Head of caudate nucleus (tissue), 42 donors: ENCODE data around the gene CNN2.
"Not testable (repeated sequence)": the region's sequence is repeated elsewhere in the genome, so short reads cannot be mapped to it uniquely, and the experiment has no call there.

Source experiments
- DNase-seq, 42 donors: peaks; one replicate each; pipeline versions ENCODE4 v3.0.0 to v3.0.0-alpha.2; 2020 to 2021; ENCODE audit warnings: mixed read lengths in 7 of 42
- intact Hi-C: fragments of 100-400 bp; cut with DNase I; formaldehyde crosslinking; loops from one replicate; pipeline ENCODE4 v1.15.0; 2022

Gene CNN2

DNA sequence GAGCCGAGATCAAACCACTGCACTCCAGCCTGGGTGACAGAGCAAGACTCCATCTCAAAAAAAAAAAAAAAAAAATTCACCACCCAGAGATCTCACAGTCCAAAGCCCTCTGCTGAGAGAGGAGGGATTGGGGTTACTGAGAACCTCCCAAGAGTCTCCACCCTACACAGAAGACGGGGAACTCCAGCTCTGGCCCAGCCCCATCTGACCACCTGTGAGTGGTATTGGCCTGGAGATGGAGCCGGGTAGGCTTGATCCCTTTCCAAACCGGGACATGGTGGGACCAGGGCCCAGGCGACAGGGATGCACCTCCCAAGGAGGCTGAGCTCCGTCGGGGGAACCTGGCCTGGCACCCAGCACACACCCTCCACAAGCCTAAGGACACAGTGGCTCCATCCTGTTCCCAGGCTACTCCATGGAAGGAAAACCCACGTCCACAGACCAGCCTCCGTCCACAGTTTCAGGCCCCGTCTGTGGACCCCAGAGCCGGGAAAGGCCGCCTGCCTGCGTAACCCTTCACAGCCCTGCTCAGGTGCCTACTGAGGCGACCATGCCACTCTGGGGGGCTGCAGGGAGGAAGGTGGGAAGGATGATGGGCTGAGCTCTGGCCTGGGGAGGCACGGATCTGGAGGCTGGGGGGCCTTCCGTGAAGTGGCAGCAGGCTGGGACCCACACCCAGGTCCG, 7.3 kb upstream of the CNN2 start:
- no peak for DNase-seq
- intact Hi-C loops, result loop anchor here (10.0 kb wide), 1 partner anchor 166 kb away; no protein-coding TSS in a partner anchor

DNA sequence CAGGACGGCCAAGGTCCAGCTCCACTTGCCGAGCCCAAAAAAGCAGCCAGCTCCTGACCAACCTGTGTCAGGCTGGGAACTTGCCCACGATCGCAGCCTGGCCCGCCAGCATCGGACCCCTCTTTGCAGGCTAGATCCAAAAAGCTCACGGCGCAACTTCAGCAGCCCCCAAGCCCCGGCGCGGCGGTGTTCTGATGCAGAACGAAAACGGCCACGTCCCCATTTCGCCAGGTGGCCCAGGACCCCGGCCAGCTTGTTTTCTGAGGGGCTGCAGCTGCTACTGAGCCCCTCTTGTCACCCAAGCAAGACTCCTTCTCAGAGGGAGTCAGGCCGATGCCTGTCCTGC, 6.8 kb upstream of the CNN2 start:
- intact Hi-C loops, result loop anchor here (10.0 kb wide), 1 partner anchor 165 kb away; no protein-coding TSS in a partner anchor
- no peak for DNase-seq

DNA sequence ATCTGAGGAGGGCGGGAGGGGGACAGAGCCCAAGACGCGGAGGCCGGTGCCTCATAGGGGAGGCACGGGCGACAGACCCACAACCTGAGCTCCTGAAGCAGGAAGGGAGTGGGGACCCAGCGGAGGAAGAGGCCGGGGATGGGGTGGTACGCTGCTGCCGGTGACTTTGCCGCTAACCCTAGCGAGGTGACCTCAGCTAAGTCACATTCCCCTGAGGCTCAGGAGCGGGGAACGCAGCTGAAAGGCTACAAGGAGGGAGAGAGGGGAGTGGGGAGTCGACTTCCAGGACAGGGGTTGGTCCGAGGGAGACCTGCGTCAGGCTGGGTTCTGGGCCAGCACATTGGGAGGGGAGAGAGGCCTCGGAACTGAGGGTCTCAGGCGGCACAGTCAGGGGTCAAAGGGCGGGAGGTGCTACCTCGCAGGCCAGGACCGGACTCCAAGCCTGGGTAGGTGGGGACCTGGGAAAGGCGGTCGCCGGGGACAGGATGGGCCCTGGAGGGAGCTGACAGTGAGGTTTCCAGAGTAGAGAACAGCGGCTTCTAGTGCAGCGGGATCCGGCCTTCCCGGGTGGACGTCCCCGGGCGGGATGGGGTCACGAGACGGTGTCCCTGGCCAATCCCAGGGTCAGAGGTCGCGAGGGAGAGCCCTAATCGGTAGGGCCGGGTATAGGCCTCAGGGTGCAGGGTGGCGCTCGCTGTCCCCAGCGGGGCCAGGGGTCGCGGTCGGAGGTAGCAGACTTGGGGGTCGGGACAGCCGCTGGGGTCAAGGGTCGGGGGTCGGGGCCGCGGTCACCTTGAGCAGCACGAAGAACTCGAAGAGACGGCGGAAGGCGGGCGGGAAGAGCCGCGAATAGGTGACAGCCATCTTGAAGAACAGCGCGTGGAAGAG, 6.2 kb upstream of the CNN2 start:
- intact Hi-C loops, result loop anchor here (10.0 kb wide), 1 partner anchor 165 kb away; no protein-coding TSS in a partner anchor
- peak in 12 of 42 donors; percentile 12 to 57 (median 34) for DNase-seq

DNA sequence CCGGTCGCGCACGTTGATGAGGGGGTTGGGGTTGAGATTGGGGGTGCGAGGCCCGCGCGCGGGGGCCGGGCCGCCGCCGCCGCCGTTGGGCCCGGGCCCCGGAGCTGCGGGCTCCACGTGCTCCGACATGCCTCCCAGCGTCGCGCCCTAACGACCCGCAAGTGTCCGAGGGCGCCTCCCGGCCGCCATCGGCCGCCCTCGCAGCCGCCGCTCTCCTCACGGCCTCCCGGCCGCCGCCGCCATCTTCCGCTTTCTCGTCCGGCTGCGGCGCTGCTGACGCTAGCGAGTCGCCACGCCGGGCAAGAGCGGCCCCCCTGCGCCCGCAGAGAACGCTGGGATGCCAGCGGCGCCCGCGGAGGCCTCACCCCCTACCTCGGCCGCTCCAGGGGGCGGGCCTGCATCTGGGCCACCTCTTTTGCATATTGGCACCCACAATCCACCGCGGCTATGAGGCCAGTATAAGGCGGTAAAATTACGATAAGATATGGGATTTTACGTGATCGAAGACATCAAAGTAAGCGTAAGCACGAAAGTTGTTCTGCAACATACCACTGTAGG, 5.5 kb upstream of the CNN2 start, which contains the start of gene TMEM259:
Gene TMEM259, minus strand, starts transcription at position 256 of the 558 bp plus-strand sequence. Its CDS starts 127 bp downstream, at position 129.
- intact Hi-C loops, result loop anchor here (1.0 kb wide), 1 partner anchor 37 kb away; the partner anchor contains the start of gene WDR18
- DNase-seq, result peak; percentile 96 to 99 (median 98)

DNA sequence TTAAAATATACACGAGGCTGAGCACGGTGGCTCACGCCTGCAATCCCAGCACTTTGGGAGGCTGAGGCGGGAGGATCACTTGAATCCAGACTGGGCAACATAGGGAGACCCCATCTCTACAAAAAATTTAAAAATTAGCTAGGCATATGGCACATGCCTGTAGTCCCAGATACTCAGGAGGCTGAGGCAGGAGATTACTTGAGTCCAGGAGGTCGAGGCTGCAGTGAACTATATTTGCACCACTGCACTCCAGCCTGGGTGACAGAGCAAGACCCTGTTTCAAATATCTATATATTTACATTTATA, 2.6 kb upstream of the CNN2 start:
- DNase-seq, intact Hi-C loops: not testable (repeated sequence)

DNA sequence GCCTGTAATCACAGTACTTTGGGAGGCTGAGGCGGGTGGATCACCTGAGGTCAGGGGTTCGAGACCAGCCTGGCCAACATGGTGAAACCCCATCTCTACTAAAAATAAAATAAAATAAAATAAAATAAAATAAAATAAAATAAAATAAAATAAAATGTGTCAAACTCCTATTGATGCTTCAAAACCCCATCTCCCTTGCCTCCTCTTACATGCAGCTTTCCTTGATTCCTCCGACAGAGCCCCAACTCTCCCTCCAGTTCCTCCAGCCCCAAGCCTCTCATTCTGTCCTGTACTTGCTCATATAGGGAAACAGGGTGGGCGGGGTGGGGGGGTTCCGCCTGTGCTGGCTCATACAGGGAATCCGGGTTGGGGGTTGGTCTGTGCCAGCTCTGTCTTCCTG, 1.3 kb upstream of the CNN2 start:
- DNase-seq, intact Hi-C loops: not testable (repeated sequence)

DNA sequence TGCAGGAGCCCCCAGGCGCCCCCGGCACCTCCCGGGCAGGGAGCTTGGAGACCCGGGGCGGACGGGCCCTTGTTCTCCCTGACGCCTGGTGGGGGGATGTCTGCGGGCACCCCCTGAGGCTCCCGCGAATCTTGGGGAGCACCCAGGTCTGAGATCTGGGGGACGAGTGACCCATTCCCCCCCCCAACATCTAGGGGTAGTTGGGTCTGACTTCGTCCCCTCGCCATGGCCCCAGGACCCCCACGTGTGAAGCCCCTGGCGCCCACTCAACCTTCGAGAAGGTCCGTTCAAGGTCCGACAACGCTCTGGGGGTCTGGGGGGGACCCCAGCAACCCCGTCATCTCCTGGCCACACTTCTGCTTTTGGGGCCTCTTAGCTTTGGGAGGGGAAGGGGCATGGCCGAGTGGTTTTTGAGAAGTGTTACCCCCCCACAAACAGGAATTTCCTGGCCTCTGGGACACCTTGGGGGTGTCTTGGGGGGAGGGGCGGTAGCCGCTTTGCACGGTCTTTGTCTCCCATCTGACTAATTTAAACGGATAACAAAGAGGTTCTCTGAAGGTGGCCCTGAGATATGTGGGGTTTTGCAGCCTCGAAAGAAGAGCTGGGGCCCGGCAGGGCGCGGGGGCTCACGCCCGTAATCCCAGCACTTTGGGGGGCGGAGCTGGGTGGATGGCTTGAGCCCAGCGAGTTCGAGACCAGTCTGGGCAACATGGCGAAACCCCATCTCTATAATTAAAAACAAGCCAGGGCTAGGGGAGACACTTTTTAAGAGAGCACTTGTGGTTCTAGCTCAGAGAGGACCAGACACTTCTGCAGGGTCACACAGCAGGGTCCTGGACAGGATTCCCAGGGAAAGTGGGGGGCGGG, 608 bp downstream of the CNN2 start:
- intact Hi-C loops, result no loop called here

DNA sequence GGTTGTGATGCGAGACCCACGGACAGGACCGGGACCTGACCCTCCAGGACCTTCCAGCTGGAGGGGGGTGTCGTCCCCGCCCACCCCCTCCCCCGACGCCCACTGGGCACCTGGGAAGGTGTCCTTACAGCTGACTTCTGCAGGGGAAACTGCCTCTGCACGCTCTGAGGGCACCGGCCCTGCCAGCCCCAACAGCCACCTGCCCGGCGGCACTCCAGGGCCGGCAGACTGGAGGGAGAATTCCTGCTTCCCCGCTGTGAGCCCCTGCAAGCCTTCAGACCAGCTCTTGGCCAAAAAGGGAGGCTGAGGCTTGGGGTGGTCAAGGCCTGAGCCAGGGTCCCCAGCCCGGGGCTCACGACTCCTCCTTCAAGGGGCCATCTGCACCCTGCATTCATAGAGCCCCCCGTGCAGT, 1.2 kb downstream of the CNN2 start:
- intact Hi-C loops, result no loop called here
- DNase-seq, result no peak

More for the DNA sequence above, 608 bp downstream of the CNN2 start:
- no peak for DNase-seq

DNA sequence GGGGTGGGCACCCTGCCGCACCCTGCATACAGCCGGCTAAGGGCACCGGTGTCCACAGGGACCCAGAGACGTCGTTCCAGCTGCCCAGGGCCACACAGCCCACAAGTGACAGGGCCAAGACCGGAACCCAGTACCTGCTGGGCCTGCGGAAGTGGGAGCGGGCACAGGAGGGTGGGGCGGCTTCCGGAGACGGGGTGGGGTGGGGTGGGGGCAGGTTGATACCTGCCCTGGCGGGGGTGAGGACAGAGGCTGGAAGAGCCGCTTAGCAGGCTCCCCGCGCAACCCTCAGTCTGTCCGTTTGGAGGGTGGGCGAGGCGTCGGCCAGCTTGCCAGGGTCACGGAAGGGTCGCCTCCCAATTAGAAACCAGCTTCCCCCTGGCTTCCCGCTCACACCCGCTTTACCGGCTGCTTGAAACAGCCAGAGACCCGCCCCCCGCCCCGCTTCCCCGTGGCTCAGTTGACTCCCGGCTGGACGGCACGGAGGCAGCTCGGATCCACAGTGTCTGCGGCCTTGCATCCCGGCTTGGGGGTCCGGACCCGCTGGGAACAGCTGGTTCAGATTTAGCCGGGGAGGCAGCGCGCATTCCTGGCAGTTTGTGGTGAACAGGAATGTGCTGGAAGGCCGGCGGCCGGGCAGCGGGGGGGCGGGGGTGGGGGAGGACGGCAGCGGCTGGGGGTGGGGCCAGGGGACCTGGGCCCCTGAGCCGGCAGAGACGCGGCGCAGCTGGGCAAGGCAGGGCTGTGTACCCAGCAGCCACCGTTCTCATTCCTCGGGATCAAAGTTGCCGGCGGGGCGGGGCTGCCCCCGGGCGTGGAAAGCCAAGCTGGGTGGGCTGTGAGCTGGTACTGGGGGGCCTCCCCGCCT, 1.9 kb downstream of the CNN2 start:
- intact Hi-C loops, result no loop called here
- DNase-seq, result no peak

DNA sequence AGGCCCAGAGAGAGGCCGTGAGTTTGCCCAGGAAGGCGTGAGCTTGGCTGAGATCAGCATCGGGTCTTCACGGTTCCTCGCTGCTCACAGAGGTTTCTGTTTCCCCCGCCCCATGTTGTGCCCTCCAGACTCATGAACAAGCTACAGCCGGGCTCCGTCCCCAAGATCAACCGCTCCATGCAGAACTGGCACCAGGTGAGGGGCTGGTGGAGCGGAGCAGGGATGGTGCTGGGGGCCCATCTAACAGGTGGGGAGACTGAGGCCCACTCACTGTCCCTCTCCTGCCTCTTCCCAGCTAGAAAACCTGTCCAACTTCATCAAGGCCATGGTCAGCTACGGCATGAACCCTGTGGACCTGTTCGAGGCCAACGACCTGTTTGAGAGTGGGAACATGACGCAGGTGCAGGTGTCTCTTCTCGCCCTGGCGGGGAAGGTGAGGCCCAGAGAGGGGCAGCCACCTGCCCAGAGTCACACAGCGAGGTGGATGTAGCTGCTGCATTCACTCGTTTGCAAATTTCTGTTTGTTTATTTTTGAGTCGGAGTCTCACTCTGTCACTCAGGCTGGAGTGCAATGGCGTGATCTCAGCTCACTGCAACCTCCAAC, 6.0 kb downstream of the CNN2 start:
- DNase-seq, result no peak
- intact Hi-C loops, result no loop called here

DNA sequence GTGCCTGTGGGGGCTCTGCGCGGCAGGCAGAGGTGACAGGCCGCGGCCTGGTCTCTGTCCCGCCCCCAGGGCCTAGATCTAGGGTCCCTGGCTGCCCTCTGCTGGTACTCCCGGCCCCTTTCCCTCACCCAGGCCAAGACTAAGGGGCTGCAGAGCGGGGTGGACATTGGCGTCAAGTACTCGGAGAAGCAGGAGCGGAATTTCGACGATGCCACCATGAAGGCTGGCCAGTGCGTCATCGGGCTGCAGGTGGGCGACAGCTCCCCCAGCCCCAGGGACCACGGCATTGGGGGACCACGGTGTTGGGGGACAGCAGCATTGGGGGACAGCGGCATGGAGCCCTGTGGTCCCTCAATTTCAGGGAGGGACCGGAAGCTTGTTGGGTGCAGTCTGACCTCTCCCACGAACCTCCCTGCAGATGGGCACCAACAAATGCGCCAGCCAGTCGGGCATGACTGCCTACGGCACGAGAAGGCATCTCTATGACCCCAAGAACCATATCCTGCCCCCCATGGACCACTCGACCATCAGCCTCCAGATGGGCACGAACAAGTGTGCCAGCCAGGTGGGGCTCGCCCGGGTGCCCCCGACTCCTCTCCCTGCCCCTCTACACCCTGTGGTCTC, 9.7 kb downstream of the CNN2 start:
- DNase-seq, result no peak
- intact Hi-C loops, result no loop called here

DNA sequence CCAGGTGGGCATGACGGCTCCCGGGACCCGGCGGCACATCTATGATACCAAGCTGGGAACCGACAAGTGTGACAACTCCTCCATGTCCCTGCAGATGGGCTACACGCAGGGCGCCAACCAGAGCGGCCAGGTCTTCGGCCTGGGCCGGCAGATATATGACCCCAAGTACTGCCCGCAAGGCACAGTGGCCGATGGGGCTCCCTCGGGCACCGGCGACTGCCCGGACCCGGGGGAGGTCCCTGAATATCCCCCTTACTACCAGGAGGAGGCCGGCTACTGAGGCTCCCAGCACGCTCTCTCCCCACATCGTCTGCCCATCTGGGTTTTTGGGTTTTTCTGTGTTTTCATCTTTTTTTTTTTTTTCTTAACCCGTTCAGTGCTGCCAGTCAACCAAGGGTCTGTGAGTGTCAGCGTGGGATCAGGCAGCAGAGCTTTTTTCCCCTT, 11.2 kb downstream of the CNN2 start:
- intact Hi-C loops, result no loop called here
- no peak for DNase-seq

DNA sequence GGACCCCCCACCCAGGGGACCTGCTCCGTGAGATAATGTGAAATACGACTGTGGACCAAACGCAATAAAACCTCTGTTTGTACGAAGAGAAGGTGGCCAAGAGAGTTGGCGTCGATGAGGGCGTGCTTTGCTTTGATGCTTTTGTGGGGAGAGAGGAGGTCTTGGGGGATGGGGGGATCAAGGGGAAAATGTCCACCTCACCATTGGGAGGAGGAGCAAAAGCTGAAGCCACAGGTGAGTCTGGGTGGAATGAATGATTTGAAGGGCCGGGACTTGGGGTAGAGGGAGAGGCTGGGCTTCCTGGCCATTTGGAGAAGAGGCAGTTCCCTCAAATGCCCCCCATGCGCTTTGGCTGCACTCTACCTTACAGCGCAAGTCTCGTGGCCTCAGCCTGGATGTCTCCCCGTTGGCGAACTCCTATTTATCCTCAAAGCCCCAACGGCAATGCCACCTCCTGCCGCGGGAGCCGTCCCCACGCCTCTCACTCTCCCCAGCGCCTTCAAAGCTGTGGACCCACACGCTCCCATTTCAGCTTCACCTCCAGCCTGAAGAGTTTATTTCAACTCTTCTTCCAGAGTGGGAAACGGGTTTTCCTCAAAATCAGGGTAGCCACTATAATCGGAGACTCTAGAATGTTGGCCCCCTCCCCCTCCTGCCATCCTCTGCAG, 12.7 kb downstream of the CNN2 start:
- no peak for DNase-seq
- intact Hi-C loops, result no loop called here

DNA sequence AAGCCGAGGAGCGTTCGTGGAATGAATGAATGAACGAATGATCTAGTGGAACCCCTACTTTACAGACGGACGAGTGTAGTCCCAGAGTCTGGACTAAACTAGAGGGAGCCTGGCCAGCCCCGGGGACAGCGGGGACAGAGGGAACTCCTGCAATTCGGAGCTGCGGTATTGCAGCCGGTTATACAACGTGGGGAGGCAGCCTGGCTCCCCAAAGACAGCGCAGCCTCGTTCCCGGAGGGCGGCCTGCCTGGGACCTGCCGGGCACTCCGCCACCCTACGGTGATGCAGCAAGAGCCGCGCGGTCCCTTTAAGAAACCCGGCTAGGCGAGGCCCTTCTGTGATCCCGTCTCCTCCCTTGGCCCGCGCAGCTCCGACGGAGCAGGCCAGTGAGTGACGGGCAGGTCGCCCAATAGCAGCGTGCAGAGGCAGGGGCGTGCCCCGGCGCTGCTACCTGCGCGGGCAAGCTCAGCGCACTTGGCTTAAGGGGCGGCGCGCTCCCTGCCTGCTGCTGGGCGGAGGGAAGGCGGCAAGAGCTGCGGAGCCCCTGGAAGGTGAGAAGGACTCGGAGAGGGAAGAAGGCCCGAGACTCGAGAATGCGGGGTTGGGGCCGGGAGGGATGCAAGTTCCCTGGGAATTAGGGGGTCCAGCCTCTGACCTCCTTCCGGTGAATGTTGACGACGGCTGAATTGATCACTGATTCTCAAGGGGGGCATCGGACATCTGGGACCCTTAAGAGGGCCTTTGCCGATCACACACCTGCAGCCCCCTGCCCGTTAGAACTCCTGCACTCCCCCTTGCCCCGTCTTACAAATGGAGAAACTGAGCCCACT, 13.5 kb downstream of the CNN2 start, which contains the start of gene ABCA7:
Gene ABCA7, plus strand, starts transcription at position 462 of the 830 bp plus-strand sequence. CDS start 1,255 bp downstream, outside the sequence.
- peak; percentile 95 to 100 (median 98) for DNase-seq
- intact Hi-C loops, result no loop called here

DNA sequence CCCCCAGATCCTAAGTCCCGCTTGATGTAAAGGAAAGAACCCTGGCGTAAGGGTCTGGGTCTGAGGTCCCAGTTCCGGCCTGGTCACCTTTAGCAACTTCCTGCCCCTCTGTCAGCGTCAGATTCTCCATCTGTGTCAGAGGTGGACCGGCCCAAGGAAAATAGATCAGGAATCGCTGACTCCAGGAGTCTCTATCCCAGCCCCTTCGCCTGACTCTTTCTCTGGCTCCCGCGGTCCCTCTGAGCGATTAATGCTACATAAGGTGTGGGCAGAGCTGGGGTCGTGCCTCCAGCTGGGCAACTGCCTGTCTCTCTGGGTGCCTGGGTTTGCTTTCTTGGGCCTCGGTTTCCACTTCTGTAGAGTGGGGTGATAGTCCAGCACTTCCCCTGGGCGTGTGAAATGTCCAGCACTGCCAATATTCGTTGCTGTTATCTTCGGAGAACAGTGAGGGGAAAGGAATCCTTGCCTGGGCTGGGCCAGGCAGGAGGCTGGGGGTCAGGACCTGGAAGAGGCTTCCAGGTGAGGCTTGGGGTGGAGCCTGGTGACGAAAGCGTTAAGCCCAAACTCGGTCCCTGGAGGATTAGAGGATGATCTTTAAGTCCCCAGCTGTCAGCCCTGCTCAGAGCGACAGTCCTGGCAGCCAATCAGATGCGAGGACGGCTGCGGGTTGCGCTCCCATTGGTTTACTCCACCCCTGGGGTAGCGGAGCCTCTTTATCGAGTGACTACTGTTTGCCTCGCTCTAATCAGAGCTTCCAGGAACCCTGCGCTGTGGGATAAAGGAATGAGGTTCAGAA, 14.3 kb downstream of the CNN2 start:
- peak; percentile 86 to 97 (median 95) for DNase-seq
- intact Hi-C loops, result no loop called here
